GM19240 (cell line): ENCODE measurements around the gene RHBG.

Experiments used
- DNase-seq: peaks from one replicate; pipeline ENCODE4 v3.0.0; 2011; ENCODE audit warnings: low spot score; ENCODE audit not compliant: insufficient read length

Gene RHBG

DNA sequence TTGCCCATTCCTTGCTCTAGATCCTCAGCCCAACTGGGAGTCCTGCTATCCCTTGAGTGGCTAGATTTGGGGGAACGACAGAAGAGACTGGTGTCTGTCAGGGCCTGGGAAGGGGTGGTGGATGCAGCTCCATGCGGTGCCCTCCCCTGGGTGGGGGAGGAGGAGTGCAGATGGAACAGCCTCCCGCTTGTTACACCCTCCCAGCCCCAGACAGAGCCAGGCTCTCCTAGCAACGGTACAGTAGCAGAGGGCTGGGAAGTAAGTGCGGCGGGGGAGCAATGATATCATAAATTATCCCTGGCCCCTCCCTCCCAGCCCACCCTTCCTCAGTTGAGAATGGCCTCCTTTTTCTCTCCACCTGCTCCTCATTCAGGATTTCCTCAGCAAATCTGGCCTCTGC lies 37.2 kb downstream of the RHBG start:
- no peak for DNase-seq

DNA sequence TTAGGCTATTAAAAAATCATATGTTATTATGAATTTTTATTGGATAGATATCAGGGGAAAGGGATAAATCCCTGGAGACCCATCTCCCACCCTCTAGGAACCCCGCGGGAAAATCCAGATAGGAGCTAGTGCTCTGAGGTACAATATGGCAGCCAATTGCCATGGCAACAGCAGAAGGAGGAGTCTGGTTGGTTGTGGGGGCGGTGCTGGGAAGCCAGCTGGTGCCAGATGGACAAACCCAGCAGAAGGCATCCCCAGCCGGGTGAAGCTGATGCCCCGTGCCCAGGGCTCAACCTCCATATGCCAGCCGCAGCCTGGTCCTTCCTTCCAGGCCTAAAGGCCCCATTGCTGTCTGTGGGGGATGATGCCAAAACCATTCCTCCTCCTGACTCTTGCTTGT lies 38.3 kb downstream of the RHBG start:
- DNase-seq: no peak

DNA sequence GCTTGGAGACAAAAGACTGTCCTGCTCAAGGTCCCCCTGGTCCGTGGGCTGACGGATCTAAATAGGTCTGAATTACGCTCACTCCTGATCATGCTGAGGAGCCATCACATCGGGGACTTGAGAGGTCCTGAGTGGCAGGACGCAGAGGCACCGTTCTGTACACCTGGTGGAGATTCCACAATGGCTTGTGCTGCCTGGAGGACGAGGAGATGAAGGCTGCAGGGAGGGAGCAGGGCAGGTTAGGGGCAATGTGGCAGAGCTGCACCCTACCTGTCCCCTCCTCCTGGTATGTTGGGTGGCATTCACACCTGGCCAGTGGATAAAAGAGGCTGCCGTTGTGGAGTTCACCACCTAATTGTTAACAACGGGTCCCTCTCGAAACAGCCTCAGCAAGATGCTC lies 38.7 kb downstream of the RHBG start:
- no peak for DNase-seq

DNA sequence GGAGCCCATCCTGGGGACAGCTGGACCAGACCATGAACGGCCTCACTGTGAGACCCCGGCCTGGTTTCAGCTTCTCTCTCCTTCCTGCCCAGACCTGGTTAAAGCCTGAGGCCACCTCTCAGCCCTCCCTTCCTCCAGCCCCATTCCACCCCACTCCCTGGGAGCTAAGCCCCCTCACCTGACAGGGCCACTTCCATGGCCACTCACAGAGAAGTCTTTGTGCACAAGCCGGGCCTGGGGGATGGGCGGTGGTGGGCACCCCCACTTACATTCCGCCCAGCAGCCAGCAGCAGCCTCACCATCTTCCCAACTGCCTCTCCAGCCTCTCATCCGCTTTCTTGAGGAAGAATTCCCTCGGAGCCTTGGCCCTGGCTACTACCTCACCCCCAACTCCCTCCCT lies 40.4 kb downstream of the RHBG start:
- no peak for DNase-seq

DNA sequence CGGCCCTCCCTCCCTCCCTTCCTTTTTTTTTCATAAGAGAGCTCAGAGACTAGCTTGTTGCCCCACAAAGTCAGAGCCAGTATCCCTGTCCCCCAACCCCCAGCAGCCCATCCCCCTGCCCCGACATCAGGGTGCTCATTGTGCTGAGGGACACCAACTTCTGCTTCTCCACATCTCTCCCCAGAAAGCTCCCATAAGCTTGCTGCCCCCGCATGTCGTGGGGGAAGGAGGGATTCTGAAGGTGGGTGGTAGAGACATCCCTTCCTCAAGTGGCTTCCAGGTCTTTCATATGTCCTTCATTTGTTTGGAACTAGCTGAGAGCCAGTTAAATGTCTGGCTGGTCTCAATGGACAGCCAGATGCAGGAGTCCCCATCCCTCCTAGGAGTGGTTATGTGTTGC lies 41.2 kb downstream of the RHBG start:
- no peak for DNase-seq

DNA sequence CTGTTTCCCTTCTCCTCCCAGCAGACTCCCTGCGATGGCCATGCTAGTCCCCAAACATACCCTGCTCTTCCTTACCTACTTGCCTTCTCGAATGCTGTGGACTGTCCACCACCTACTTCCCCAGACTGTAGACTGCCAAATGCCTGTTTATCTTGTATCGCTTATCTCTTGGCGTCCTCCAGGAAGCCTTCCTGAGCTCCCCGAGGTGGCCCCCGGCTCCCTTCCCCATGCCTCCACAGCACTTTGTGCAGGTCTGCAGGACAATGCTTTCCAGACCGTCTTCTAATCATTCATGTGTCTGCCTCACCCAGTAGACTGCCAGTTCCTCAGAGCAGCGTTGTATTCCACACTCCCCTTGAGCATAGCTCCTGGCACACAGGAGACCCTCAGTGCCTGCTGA lies 41.7 kb downstream of the RHBG start:
- no peak for DNase-seq

DNA sequence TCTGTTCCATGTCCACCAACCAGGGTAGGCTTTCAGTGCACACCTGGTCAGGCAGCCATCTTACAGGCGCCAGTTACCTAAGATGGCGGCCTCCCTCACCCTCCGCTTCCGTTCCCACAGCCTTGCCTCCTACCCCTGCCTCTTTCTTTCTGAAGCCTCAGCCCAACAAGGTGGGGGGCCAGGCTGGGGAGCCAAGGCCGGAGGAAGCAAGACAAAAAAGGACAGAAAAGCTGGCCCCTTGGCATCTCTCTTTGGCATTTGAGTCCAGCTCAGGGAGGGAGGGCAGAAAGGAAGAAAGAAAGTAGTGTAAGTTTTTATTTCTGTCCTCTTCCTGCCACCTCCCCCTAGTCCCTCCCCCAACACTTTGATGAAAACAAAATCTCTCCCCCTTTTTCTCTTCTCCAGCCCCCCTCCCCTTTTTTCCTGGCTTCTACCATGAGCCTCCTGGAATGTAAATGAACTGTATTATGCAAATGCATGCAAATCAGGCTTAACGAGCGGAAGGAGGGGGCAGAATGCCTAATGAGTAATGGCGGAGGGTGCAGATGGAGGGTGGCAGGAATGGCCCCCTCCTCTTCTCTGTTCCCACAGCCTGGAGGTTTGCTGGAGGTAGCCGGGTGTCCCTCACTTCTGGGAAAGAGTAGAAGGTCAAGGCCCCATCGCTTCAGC lies 43.8 kb downstream of the RHBG start:
- DNase-seq: no peak

DNA sequence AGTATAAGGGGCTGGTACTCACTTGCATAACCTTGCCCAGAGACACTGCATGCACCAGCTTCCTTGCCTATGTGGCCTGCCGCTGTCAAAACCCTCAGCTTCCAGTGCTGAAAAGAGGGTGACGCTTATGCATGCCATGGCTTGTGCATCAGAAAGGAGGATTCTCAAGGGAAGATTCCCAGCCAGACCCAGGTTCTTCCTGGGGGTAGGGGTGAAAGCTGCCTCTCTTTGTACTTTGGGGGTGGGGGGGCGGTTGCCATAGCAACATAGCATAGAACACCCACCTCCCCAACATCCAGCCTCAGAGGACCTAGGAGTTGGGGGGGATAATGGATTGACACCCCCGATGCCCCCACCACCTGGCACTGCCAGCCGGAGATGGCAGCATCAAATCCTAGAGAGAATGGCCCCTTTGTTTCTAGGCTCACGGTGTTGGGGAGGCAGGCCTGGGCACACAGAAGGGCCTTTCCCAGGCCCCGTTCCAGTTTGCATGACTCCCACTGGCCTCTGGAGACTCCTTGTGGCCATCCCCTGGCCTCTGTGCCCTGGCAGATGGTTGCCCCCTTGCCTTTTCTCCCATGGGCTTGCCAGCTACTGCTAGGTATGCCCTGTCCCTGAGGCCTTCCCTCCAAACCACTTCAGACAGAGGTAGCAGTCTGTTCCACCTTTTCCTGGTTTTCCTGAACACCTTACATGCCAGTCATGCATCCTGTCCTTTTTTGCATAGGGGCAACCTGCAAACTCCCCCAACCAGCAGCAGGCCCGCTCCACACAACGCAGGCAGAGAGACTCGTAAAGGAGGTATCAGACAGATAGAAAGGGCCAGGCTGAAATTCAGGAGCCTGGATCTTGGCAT lies 44.6 kb downstream of the RHBG start:
- DNase-seq: no peak

DNA sequence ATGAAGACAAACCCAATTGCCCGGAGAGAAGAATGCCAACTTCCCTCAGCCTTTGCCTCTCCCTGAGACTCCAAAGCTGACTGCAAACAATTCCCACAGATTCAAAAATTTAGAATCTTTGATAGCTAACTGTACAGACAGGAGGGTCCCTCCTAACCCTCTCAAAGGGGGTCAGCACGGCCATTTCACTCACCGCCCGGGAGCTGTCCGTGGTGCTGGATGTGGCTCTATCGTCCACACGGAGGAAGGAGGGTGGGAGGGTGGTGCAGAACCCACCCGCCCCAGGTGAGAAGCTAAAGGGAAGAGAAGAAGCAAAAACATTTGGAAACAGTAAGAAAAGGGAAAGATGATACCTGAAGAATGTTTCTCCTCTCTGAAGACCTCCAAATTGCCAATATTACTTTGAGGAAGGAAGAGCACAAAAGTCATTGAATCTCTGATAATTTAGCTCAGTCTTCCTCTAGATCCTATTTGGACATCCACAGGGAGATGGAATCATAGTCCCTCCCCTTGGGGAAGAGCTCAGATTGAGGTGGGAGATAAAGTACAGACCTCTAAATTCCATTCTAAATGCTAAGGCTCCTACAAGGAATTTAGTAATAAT lies 45.6 kb downstream of the RHBG start:
- DNase-seq: no peak

DNA sequence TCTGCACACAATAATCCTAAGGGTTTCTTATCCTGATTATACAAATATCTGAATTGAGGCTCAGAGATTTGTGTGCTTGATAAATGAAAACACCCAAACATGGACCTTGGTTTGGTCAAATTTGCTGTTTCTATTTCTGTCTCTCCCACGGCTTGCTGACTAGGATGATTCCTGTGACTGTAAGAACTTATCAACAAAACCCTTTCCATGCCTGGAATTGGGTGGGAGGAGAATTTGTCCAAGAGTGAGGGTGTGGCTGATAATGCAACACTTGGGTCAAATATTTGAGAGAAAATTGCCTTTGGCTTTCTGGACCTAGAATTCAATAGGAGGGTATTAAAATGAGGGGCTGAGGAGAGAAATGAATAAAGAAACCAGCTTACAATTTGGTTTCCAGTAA lies 48.0 kb downstream of the RHBG start:
- DNase-seq: no peak

DNA sequence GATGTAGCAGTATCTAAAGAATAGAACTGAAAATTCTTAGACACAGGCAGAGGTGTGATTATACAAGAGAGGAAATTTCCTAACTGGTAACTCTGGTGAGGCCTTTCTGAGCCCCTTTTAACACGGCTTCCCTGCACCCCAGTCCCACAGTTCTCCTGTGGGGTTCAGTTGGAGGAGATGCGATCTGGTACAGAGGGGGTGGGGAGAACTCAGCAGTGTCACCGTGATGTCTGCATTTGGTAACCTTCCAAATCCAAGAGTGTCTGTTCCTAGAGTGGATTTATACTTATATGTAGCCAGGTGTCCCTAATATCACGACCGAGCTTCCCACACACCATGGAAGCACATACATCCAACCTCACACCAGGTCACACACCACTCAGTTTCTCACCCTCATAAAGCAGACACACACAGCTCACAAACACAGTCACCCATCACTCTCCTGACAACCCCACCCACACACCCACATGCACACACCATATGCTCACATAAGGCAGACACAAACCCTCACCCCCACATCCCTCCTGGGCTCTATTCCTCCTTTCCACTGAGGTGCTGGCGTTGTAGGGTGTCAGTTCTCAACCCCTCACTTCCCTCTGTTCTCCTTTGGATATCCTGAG lies 48.5 kb downstream of the RHBG start:
- no peak for DNase-seq

DNA sequence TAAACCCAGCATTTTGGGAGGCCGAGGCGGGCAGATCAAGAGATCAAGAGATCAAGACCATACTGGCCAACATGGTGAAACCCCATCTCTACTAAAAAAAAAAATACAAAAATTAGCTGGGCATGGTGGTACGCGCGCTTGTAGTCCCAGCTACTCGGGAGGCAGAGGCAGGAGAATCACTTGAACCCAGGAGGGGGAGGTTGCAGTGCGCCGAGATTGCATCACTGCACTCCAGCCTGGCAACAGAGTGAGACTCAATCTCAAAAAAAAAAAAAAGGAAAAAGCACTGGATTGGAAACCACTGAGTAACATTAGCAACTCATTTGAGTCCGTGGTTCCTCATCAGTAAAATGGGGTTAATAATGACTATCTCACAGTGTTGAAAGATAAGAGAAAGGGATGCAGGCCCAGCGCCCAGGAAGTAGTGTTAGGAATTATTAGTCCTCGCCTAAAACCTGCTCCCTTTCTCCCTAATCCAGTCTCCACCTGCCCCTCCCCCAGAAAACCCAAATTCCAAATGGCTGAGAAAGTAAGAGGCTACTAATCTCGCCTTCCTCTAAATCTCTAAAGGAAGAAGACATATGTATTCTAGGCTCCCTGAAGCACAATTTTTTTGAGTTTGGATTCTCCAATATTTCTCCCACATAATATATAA lies 49.5 kb downstream of the RHBG start:
- no peak for DNase-seq

DNA sequence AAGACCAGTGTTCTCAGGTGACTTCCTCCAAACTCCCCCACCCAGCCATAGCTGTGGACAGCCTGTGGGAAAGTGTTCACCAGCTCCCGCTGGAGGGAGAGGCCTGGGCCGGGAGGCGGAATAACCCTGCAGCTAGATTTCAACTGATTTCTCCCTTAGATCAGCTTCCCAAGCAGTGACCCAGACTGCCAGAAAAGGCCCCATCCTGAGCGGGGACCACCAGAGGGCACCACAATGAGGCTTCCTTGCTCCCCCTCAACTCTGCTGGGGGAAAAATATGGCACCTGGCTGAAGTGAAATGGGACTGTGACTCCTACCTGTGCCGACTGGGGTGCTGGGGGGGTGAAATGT lies 50.8 kb downstream of the RHBG start:
- peak; percentile 61 for DNase-seq

DNA sequence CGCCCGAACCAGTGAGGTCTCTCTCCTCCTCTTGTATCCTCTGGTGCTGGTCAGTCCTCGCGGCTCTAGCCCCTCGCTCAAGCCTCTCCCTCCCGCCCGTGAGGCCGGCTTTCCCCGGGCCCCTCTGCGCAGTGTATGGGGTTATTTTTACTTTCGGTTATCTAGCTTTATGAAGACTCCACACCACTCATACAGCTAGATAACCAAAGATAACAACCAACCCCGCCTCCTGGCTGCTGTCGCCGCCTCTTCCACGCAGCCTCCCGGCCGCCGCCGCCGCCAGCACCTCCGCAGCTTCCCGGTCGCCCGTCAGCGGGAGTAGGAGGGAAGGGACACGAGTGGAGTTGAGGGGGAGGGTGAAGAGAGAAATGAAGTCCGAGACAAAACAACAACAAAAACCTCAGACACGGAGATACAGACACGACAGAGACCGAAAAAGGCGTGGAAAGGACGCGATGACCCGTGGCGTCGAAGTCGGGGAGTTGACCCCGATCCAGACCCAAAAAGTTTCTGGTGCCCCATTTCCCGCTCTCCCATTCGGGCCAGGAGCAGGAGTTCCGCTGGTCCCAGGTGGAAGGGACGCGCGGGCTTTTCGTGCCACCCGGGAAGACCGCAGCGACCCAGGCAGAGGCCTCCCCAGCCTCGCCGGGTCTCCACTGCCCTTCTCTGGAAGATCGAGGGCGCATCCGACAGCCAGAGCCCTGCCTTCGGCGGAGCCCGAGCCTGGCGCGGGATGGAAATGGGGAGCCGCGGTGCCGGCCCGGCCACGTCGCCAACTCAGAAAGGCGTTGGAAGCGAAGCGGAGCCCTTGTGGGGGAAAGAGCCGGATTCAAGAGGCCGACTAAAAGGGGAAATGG lies 51.4 kb downstream of the RHBG start:
- DNase-seq: peak; percentile 52

DNA sequence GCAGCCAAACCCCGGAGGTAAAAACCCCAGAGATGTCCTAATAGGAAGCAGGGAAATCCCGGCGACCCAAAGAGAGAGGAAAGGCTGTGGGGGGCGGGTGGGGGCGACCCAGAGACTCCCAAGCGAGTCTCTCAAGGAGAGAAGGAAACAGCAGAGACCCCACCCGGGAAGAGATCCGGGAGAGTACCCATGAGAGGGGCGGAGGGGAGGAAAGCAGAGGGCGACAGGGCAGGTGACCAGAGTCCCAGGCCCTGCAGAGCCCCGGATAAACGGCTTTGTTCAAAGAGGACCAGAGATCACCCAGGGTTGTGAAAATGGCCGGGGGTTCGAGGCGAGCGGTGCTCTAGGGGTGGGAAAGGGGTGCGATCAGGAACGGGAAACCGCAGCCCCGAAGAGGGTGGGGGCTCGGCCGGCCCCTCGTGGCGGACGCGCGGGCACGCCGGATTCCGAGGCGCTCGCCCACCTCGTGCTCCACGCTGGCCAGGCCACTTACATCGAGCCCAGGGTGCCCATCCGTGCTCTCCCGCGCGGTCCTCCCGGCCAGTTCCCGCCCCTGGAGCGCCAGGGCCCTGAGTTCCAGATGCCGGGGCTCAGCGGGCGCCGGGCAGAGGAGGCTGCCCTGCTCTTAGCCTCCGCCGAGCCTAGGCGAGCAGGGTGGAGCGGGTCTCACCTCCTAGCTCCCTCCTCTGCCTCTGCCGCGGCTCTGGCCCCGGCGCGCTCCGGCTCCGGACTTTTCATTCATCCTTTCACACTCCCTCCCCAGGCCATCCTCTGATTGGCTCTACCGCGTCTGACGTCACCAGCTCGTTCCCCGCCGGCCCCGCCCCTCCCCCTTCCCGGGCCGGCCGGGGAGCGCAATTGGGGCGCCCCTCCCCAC lies 52.3 kb downstream of the RHBG start:
- peak; percentile 93 for DNase-seq

DNA sequence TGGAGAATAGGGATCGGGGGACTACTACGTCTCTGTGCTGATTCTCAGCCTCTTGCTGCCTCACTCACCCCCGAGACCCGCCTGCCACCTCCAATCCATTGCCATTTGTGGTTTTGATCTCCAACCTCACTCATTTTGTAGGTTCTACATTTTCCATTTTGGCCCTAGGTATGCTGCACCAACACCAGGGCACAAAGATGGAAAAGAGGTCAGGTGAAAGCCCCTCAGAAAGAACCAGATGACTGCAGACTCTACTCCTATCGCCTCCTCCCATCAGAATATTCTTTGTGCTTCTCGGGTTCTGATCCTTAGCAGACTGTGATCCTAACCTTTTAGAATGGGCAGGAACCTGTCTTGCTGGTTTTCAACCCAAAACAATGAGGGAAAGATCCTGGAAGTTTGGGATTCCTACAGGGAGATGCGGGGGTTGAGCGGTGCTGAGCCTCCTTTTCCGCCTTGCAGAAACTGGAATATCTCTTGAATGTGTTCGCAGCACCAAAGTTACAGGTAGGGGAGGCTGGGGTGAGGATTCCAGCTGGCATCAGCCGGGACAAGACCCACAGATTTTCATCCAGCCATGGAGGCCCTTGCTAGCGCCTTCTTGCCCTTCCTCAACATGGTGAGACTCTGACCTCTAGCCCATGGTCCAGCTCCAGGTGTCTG lies 53.1 kb downstream of the RHBG start:
- no peak for DNase-seq

DNA sequence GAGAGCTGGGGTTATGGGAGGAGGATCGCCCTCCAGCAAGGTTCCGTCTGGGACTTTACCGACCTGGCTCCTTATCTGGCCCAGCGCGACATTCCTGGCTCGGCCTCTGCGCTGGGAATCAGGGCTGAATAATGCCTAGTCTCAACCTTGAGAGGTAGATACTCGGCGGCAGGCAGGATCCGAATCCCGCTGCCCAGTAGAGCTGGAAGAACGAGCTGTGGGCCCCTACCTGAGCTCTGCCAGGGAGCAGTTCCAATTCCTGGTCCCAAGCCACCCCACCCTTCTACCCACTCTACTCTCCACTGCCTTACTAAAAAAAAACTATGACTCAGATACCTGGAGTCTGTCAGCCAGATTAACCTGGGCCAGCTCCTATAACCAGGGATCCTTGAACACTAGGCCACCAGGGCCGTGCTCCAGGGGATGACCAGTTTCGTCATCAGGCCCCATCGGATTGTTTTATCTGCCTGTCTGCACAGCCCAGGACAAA lies 53.6 kb downstream of the RHBG start:
- DNase-seq: no peak

DNA sequence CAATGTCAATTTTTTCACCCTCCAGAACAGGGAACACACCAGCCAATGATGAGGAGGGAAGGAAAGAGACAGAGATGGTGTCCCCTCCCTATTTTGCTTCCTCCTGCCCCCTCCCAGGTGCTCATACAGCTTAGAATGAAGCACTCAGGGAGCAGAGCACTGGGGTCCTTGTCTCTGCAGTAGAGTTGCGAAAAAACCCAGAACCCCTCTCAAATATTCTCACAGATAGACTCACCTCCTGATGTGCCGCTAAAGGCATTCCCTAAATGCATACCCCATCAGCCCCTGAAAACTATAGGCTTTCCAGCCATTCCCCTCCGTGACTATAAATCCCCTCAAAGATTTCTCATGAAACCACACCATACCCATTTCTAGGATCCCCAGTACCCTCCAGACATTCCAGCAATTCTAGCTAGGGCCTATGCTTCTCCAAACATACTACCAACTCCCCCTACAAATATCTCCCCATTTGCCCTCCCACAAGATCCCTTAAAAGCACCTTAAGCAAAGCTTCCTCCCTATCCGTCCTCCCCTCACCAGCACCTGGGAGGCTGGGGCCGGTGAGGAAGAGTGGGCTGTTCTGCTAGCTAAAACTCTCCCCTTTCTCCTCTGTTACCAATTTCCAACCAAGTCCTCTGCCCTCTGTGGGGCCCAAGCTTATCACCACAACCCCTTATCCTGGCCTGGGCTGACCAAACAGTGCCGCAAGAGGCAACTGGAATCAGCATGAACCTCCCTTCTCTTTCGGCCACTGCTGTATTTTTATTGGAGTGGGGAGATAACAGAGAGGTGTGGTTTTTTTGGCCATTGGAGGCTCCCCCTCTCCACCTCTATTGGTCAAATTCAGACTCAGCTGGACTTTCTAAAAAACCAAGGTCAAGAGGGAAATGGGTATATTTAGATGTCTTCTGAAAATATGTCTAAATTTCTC lies 54.7 kb downstream of the RHBG start:
- no peak for DNase-seq
